Neural cell (in vitro differentiated cells): ENCODE measurements around the gene PHF2. TPM values are rescaled to one million over a fixed set of nuclear protein-coding genes. Genes with fewer than 3 reads are reported as not detected.

Source experiments
- H2AFZ ChIP-seq: fragments of 200-600, 300-800 bp; sonication (generic), shearing (Covaris generic); 2 replicates; pipeline ENCODE4 v1.6.0; 2014; ENCODE audit warnings: low read depth, mild to moderate bottlenecking, antibody characterized with exemption, low read length, moderate library complexity
- H3F3A ChIP-seq: fragments of 200-600 bp; shearing (Covaris generic); 2 replicates; pipeline ENCODE4 v1.6.1; 2016; ENCODE audit warnings: mild to moderate bottlenecking, moderate library complexity, mixed read lengths, antibody characterized with exemption, low read length; ENCODE audit not compliant: insufficient read depth, poor library complexity, severe bottlenecking
- H3K27ac ChIP-seq: fragments of 200-600, 300-800 bp; sonication (generic), shearing (Covaris generic); 2 replicates; pipeline ENCODE4 v1.5.1; 2014; ENCODE audit warnings: mild to moderate bottlenecking, low read length, moderate library complexity
- H3K27me3 ChIP-seq: fragments of 300-800, 200-600 bp; sonication (generic), shearing (Covaris generic); 2 replicates; pipeline ENCODE4 v1.6.0; 2014; ENCODE audit warnings: mild to moderate bottlenecking, low read depth, low read length, moderate library complexity; ENCODE audit not compliant: insufficient read depth
- H3K36me3 ChIP-seq: fragments of 300-800, 200-600 bp; sonication (generic), shearing (Covaris generic); 2 replicates; pipeline ENCODE4 v1.5.1; 2014; ENCODE audit warnings: mild to moderate bottlenecking, antibody characterized with exemption, low read length, moderate library complexity; ENCODE audit not compliant: insufficient read depth
- H3K4me2 ChIP-seq: fragments of 300-800, 200-600 bp; sonication (generic), shearing (Covaris generic); 2 replicates; pipeline ENCODE4 v1.6.0; 2014; ENCODE audit warnings: mild to moderate bottlenecking, low read length
- H3K4me3 ChIP-seq: fragments of 300-800, 200-600 bp; sonication (generic), shearing (Covaris generic); 2 replicates; pipeline ENCODE4 v1.5.1; 2014; ENCODE audit warnings: mild to moderate bottlenecking, low read length, moderate library complexity
- H3K79me2 ChIP-seq: fragments of 200-600 bp; shearing (Covaris generic); replicated peaks from 2 replicates; pipeline ENCODE4 v1.6.0; 2014; ENCODE audit warnings: mild to moderate bottlenecking, low read length, moderate library complexity; ENCODE audit not compliant: insufficient read depth
- H3K9ac ChIP-seq: fragments of 300-800, 200-600 bp; sonication (generic), shearing (Covaris generic); 2 replicates; pipeline ENCODE4 v1.6.1; 2016; ENCODE audit warnings: mild to moderate bottlenecking, low read length, mixed read lengths
- H3K9me2 ChIP-seq: fragments of 200-600 bp; shearing (Covaris generic); 2 replicates; pipeline ENCODE4 v1.6.1; 2016; ENCODE audit warnings: mild to moderate bottlenecking, low read length, mixed read lengths; ENCODE audit not compliant: insufficient read depth
- H3K9me3 ChIP-seq: fragments of 200-600, 300-800 bp; sonication (generic), shearing (Covaris generic); 2 replicates; pipeline ENCODE4 v1.6.1; 2016; ENCODE audit warnings: mild to moderate bottlenecking, mixed run types, low read length, moderate library complexity, mixed read lengths
- H4K20me1 ChIP-seq: fragments of 200-600 bp; shearing (Covaris generic); 2 replicates; pipeline ENCODE4 v1.6.1; 2016; ENCODE audit warnings: mild to moderate bottlenecking, mixed run types; ENCODE audit not compliant: insufficient read depth
- CTCF ChIP-seq: fragments of 450-650 bp; IDR thresholded peaks from 2 replicates; pipeline ENCODE4 v1.5.1; 2014; ENCODE audit warnings: antibody characterized with exemption, mild to moderate bottlenecking, moderate library complexity; ENCODE audit not compliant: poor library complexity, severe bottlenecking
- EP300 ChIP-seq: fragments of 450-650 bp; conservative IDR thresholded peaks from 2 replicates; pipeline ENCODE4 v1.6.1; 2014; ENCODE audit warnings: antibody characterized with exemption, mild to moderate bottlenecking, moderate library complexity; ENCODE audit not compliant: poor library complexity, severe bottlenecking
- EZH2 ChIP-seq: fragments of 200-600, 300-800 bp; shearing (Covaris generic), sonication (generic); IDR thresholded peaks from 2 replicates; pipeline ENCODE4 v1.6.1; 2014; ENCODE audit warnings: antibody characterized with exemption, low read length, borderline replicate concordance, mild to moderate bottlenecking; ENCODE audit not compliant: insufficient read depth, poor library complexity, severe bottlenecking
- MXI1 ChIP-seq: fragments of 450-650 bp; conservative IDR thresholded peaks from 2 replicates; pipeline ENCODE4 v1.6.1; 2014; ENCODE audit warnings: antibody characterized with exemption, mild to moderate bottlenecking; ENCODE audit not compliant: poor library complexity, severe bottlenecking
- POLR2AphosphoS5 ChIP-seq: IDR thresholded peaks from 2 replicates; pipeline ENCODE4 v1.6.1; 2012
- RAD21 ChIP-seq: fragments of 450-650 bp; conservative IDR thresholded peaks from 2 replicates; pipeline ENCODE4 v1.6.1; 2014; ENCODE audit warnings: antibody characterized with exemption, mild to moderate bottlenecking, moderate library complexity
- REST ChIP-seq: IDR thresholded peaks from 2 replicates; pipeline ENCODE4 v1.6.1; 2012; ENCODE audit warnings: borderline replicate concordance
- SMC3 ChIP-seq: fragments of 450-650 bp; conservative IDR thresholded peaks from 2 replicates; pipeline ENCODE4 v1.6.1; 2014; ENCODE audit warnings: antibody characterized with exemption, mild to moderate bottlenecking, moderate library complexity; ENCODE audit not compliant: poor library complexity
- TAF1 ChIP-seq: IDR thresholded peaks from 2 replicates; pipeline ENCODE4 v1.6.1; 2012; ENCODE audit warnings: low read depth
- polyA plus RNA-seq: library from polyadenylated mRNA; depleted of rRNA; stranded (reverse); fragments of >200 nt; gene quantifications from 2 replicates; pipeline ENCODE4 v1.2.3, GENCODE V29; 2014

PHF2 gene
- polyA plus RNA-seq, 1 donor from 2014 or later: 42.4 TPM

DNA sequence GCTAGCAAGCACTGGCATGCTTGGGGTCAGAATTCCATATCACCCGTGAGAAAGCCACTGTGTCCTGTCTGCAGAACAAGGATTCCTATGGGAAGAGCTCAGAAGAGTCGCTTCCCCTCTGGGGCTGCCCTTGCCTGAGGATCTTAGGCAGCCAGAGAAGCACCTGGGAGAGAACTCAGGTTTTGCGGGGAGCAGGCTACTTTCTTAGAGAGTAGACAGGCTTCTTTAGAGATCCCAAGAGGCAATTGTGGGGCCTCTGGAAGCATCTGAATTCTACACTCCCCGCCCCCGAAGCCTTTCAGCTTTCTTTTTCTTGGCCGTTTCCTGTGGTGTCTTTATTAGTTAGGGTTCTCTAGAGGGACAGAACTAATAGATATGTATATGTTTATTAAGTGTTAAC, 40.9 kb downstream of the PHF2 start:
- no peak overlapping the region for H3K9ac ChIP-seq
- H3K4me2 ChIP-seq: no peak overlapping the region
- TF ChIP-seq EP300 (no peak), REST (no peak), RAD21 (no peak), SMC3 (no peak), MXI1 (no peak), TAF1 (no peak), EZH2 (no peak), CTCF (no peak), POLR2AphosphoS5 (no peak)
- H3K27me3 ChIP-seq: no peaks in the 10 kb centered on the region
- H3K9me3 ChIP-seq: no peaks in the 10 kb centered on the region
- no peaks in the 10 kb centered on the region for H4K20me1 ChIP-seq
- H3K4me3 ChIP-seq: no peak overlapping the region
- no peak overlapping the region for H3K27ac ChIP-seq
- H3K79me2 ChIP-seq: peaks cover 22% of the 10 kb centered on the region
- no peaks in the 10 kb centered on the region for H3F3A ChIP-seq
- H3K36me3 ChIP-seq: no peaks in the 10 kb centered on the region
- H3K9me2 ChIP-seq: no peaks in the 10 kb centered on the region
- no peak overlapping the region for H2AFZ ChIP-seq

DNA sequence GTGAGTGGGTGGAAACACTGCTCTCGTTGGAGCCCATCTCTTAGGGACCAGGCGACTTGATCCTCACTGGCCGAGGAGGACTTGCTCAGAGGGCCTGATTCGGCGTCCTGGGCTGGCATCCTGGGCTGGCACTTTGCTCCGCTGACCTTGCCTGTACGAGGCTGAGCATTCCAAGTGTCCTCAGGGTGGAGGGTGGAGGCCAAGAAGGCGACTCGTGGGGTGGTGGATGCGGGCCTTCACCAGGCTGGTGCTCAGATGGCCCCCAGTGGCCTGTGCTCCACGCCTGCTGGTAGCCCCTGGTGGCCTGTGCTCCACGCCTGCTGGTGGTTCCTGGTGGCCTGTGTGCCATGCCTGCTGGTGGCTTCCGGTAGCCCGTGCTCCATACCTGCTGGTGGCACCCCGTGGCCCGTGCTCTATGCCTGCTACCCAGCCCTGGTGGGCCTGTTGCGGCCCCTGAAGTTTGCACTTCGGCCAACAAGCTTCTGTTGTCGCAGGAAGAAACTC, 42.9 kb downstream of the PHF2 start:
- Histone ChIP-seq H3K9me2 (no peaks in the 10 kb centered on the region), H3K27me3 (no peaks in the 10 kb centered on the region), H3K4me2 (no peak overlapping the region), H3K27ac (no peak overlapping the region), H2AFZ (no peak overlapping the region), H3K9ac (no peak overlapping the region), H3K4me3 (no peak overlapping the region), H4K20me1 (no peaks in the 10 kb centered on the region), H3F3A (no peaks in the 10 kb centered on the region), H3K9me3 (no peaks in the 10 kb centered on the region), H3K36me3 (no peaks in the 10 kb centered on the region), H3K79me2 (peaks cover 22% of the 10 kb centered on the region)
- TF ChIP-seq CTCF (no peak), POLR2AphosphoS5 (no peak)
